ENCODE data around the gene RFC4. TPM values are rescaled to one million over a fixed set of nuclear protein-coding genes. Genes with fewer than 3 reads are reported as not detected.

RFC4 gene
- total and polyA plus RNA-seq, 2 donors (not counting 3 experiments of a cell fraction or from before 2014, with no cell fraction given) = 6.2 to 33.7 TPM

DNA sequence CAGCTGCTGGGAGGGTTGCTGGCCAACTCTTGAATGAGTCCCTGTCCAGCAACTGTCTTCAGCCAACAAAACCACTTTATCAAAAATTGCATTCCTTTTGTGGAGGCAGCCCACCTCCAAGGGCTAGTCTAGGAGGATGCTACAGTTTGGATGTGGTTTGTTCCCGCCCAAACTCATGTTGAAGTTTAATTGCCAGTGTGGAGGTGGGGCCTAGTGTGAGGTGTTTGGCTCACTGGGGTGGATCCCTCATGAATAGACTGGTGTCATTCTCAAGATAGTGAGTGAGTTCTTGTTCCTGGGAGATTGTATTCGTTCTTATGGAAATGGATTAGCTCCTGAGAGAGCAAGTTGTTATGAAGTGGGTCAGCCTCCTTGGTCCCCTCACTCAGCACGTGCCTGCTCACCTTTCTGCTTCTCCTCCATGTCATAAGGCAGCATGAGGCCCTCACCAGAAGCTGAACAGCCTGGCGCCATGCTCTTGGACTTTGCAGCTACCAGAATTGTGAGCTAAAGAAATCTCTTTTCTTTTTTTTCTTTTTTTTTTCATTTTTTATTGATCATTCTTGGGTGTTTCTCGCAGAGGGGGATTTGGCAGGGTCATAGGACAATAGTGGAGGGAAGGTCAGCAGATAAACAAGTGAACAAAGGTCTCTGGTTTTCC, 4.2 kb upstream of the RFC4 start:
- ChIA-PET POLR2A (no interaction called here), CTCF (interaction anchor here (1.4 to 2.7 kb wide), 2 partner anchors 11 to 196 kb away, joined by 8 to 11 read pairs; no protein-coding TSS in a partner anchor)
- Histone ChIP-seq H3K27me3 (ENCODE audit: control insufficient read depth in 2 of 2, insufficient read depth in 2 of 2, low read length in 2 of 2) (no peaks in the 10 kb centered on the region), H4K20me1 (replicated peaks; ENCODE audit: control insufficient read depth, extremely low read depth, insufficient read depth, low read length) (no peaks in the 10 kb centered on the region), H3K4me2 (ENCODE audit: insufficient read depth, low read length) (no peak overlapping the region), H3K27ac (ENCODE audit: insufficient read depth, low read depth, low read length) (no peak overlapping the region), H3K79me2 (ENCODE audit: control insufficient read depth, insufficient read depth, low read length) (peaks cover 7% of the 10 kb centered on the region), H3K4me3 (replicated peaks in 1 of 3; ENCODE audit: insufficient read depth in 1 of 3, low read depth in 1 of 3, low read length in 3 of 3) (no peak overlapping the region), H2AFZ (ENCODE audit: low read depth, low read length) (no peak overlapping the region), H3K9me3 (replicated peaks; ENCODE audit: control insufficient read depth, insufficient read depth, low read length) (no peaks in the 10 kb centered on the region), H3K36me3 (ENCODE audit: control insufficient read depth in 2 of 2, extremely low read depth in 1 of 2, insufficient read depth in 2 of 2, low read length in 2 of 2) (no peaks in the 10 kb centered on the region), H3K4me1 (ENCODE audit: control insufficient read depth, extremely low read depth, insufficient read depth, low read length) (peaks cover 11% of the 10 kb centered on the region), H3K9ac (replicated peaks; ENCODE audit: extremely low read depth, insufficient read depth, low read length) (no peak overlapping the region), H3K9me1 (replicated peaks; ENCODE audit: control insufficient read depth, extremely low read depth, insufficient read depth, low read length) (no peaks in the 10 kb centered on the region)
- intact Hi-C loops (cut with micrococcal nuclease) (no loop called here), dilution Hi-C loops (cut with MboI; ENCODE audit: extremely low pct_ligation_motif_present, low sequenced_read_pairs) (no loop called here)
- DNase-seq (ENCODE audit: low read depth, low spot score) (no peak), FAIRE-seq (no peak)
- TF ChIP-seq, protein P1, sequence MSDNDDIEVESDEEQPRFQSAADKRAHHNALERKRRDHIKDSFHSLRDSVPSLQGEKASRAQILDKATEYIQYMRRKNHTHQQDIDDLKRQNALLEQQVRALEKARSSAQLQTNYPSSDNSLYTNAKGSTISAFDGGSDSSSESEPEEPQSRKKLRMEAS (IDR thresholded peaks at IDR 0.05; ENCODE audit: insufficient read depth, insufficient read length) = no peak
- TF ChIP-seq POLR2AphosphoS5 (IDR thresholded peaks at IDR 0.05; ENCODE audit: insufficient read depth, low read depth, low read length) = no peak
- no peak for TF ChIP-seq EZH2 (IDR thresholded peaks at IDR 0.05; ENCODE audit: borderline replicate concordance, low read depth, low read length, severe bottlenecking)
- TF ChIP-seq MYC (IDR thresholded peaks at IDR 0.05; ENCODE audit: low read depth, low read length) = no peak
- no peak for TF ChIP-seq GATA2 (IDR thresholded peaks at IDR 0.05; ENCODE audit: insufficient read depth, insufficient read length, low read depth, low read length)
- TF ChIP-seq, protein P2, sequence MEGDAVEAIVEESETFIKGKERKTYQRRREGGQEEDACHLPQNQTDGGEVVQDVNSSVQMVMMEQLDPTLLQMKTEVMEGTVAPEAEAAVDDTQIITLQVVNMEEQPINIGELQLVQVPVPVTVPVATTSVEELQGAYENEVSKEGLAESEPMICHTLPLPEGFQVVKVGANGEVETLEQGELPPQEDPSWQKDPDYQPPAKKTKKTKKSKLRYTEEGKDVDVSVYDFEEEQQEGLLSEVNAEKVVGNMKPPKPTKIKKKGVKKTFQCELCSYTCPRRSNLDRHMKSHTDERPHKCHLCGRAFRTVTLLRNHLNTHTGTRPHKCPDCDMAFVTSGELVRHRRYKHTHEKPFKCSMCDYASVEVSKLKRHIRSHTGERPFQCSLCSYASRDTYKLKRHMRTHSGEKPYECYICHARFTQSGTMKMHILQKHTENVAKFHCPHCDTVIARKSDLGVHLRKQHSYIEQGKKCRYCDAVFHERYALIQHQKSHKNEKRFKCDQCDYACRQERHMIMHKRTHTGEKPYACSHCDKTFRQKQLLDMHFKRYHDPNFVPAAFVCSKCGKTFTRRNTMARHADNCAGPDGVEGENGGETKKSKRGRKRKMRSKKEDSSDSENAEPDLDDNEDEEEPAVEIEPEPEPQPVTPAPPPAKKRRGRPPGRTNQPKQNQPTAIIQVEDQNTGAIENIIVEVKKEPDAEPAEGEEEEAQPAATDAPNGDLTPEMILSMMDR (IDR thresholded peaks at IDR 0.05; ENCODE audit: extremely low read depth in 1 of 2, insufficient read depth in 1 of 2, low read depth in 1 of 2, low read length in 2 of 2) = no peak
- TF ChIP-seq JUN (IDR thresholded peaks at IDR 0.05; ENCODE audit: borderline replicate concordance, insufficient read depth, insufficient read length, low read depth) = no peak
- TF ChIP-seq FOS (IDR thresholded peaks at IDR 0.05; ENCODE audit: borderline replicate concordance, insufficient read depth, low read length) = no peak
- TF ChIP-seq POLR2A (IDR thresholded peaks at IDR 0.05; ENCODE audit: low read depth, low read length) = no peak
- BruUV-seq (replicated peaks) = no TSS peak

All from endothelial cell of umbilical vein (primary cell).